Activated CD8-positive, alpha-beta memory T cell treated with anti-CD3 and anti-CD28 coated beads, Interleukin-2, amount 50 U/mL, for 48 hours (primary cell): ENCODE results near the gene ZNHIT2.
A peak's percentile ranks its signal among the peaks of the same experiment; 100 is the strongest.
"Not testable (repeated sequence)": the region's sequence is repeated elsewhere in the genome, so short reads cannot be mapped to it uniquely, and the experiment has no call there.

Experiments used
- DNase-seq: peaks from one replicate; pipeline ENCODE4 v3.0.0-alpha.2; 2020

ZNHIT2 gene

DNA sequence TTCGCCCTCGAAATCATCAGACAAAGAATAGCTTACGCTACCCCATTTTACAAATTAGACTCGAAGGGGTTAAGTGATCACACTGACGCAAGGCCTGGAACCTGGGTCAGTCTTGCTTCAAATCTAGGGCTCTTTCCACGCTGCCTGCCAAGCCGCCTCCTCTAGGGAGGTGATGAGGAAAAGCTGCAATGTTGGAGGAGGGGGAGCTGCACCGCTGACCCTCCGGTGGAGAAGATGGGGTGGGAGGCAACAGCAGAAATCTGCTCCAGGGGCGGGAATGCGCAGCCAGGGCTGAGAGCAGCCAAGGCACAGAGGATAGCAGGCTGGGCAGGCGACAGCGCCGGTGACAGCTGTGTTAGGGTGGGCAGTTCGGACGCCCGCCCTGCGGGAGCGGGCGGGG is 16.2 kb upstream of the ZNHIT2 start:
- DNase-seq, result no peak

DNA sequence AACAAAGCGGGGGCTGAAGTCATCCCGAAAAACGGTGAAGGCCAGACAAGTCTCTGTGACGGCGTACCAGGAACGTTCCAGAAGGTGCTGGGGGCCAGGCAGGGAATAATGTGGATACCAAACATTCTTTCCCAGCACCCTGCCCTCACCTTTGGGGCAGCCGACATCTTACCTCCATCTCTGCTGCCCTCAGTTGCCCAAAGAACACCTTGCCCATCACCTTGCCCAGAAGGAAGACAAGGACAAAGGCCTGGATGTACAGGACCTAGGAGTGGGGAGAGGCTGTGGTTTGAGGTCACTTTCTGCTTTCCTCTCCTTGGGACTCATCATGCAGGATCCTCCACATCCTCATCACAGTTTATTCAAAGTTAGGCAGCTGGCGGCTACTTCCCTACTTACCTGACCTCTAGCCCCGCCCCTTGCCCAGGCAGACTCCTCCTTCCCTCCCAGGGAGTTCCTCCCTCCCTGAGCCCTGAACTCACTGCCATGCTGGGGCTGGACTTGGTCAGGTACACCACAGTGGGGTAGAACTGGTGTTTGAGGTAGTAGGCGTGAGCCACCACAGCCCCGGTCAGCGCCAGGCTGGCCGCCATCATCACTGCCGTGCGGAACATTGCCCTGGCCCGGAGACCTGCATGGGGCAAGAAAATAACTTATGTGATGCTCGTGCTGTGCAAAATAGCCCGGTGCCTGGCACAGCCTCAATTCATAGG is 15.6 kb upstream of the ZNHIT2 start:
- no peak for DNase-seq

DNA sequence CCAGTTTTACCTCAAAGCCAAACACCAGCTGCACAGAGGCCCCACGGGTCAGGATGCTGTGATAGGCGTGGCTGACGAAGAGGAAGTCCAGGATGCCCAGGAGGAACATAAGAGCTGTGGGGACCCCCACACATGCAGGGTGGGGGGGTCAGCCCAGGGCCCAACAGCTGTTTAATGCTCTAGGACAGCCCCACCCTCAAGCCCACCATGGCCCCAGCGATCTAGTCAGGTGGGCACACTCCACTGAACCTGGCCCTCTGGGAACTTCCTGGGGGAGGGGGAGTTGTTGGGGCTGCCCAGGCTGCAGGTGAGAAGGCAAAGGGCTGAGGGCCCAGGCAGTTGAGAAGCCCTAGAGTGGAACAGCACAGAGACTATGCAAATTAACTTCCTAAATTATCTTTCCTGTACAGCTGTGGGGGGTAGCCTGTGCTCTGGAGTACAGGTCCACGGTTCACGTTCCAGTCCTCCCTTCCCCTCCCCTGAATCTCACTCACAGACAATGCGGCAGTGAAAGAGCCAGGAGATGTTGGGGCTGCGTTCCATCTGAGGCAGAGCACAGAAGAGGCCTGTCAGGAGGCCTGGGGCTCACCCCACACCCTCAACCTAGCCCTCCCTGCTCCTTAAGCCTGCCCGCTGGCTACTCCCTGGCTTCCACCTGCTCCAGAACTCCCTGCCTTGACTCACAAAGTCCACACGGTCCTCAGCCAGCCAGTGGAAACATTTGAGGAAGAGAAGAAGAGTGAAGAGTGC is 14.9 kb upstream of the ZNHIT2 start:
- DNase-seq, result no peak

DNA sequence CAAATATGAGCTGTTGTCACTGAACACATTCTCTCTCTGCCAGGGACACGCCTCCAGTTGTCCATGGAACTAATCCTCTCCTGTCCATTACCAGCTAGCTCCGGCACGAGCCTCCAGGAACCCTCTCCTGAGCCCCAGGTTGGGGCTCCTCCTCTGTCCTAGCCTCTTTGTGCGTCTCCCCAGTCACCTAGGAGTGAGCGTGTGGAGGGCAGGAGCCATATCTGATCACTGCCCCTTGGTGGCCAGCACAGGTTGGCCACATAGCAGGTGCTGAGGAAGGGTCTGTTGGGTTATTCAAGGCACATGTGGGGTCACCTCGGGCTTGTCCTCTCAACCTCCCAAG is 14.4 kb upstream of the ZNHIT2 start:
- DNase-seq, result no peak

DNA sequence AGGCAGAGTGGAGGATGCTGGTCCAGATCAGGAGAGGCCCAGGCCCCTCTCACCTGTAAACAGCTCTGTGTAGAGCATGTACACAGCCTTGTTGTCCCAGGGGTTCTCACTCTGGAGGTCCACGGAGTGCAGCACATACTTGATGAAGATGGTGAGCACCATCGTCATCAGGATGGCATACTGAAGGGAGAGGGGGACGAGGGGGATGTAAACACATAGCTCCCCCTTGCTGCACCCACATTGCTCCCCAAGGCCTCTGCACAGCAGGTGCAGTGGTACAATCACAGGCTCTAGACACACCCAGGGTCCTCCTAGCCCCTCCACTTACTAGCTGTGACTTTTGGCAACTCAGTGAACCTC is 13.9 kb upstream of the ZNHIT2 start:
- DNase-seq, result no peak

DNA sequence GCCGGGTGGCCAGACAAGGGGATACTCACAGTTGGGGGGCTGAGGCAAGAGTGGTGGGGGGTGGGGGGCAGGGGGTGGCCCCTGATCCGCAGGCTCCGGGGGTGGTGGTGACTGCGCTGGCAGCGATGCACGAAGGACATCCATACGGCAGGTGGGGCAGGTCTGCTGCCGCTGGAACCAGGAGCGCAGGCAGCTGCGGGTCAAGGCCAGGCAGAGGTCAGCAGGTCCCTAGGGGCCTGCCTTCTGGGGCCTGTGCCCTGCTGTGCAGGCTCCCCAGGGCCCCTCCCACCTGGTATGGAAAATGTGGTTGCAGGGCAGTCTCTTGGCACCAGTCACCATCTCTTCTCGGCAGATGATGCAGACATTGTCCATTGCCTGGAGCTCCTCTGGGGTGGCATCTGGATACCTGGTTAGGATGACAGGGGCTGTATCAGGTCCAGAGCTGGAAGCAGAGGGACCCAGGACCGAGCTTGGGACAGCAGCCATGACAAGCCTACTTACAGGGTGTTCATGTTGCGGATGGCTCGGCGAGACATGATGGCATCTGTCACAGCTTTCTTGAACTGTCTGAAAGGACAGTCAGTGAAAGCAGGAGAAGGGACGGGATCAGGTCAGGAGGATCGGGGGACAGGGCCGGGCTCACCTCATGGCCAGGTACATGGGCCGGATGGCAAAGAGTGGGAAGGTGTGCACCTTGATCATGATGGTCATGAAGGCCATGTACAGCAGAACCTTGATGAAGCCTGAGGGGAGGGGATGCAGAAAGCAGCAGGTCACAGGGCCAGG is 13.3 kb upstream of the ZNHIT2 start:
- DNase-seq, result no peak

DNA sequence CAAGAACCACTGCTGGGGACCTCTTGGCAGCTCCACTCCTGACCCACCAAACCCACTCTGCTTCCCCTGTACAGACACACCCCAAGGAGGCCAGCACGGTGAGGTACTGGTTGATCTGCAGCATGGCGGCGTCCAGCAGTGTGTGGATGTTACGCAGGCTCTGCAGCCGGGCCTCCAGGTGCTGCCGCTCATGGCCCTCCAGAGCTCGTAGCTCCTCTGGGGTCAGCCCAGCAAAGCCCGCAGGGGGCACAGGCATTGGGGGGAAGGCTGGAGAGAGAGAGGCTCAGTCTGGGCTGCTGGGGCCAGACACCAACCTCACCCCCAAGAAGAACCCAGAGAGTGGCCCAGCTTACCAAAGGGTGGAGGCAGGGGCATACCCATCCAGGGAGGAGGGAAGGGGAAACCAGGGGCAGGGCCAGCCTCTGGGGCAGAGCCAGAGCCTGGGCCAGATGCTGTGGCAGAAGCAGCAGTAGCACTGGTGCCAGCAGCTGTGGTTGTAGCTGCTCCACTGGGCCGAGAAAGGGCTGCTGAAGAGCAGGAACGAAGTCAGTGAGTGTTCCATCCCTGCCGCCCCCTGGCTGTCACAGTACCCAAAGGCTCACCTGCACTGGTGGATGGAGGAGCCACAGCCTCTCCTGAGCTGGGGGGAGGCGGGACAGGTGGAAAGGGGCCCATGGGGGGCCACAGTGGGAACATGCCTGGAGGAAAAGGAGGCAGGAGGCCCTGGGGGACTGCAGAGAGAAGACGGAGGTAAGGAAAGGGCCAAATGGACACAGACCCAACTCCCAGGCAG is 12.3 kb upstream of the ZNHIT2 start:
- DNase-seq, result no peak

DNA sequence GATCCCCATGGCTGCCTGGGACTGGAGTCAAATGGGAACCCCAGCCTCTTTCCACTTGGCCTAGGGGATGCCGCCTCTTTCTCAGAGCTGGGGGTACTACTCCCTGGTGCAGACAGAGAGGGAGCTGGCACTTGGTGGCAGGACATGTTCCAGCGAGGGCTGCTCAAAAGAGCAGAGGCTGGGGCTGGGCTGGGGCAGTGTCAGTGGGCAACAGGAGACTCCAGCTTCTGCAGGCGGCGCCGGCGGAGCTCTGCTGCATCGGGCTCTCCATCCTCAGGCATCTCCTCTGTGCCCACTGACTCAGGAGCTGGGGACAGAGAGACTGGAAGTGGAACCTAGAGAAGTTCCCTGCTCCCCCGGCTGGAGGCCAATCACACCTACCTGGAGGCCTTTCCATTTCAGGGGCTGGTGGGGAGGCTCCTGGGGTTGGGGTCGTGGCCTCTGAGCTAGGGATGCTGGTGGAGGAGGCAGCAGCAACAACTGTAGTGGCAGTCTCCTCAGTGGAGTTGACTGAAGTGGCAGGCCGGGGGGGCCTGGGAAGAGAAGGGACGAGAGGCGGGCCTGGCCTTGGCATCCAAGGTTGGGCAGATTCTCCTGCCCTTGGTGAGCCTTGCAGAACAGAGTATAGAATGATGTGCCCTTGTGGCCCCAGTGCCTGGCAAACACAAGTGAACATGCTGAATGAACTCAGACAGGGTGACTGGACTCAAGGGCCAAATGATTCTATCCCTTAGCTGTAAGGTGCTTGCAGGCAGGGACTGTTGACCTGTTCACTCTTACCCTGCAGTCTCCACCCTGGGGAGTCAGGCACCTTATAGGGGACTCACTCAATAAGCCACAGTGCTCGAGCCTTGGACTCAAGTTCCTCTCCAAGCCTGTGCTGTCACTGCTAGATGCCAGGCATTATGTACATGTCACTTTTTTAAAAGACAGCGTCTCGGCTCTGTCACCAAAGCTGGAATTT is 11.0 kb upstream of the ZNHIT2 start:
- no peak for DNase-seq

DNA sequence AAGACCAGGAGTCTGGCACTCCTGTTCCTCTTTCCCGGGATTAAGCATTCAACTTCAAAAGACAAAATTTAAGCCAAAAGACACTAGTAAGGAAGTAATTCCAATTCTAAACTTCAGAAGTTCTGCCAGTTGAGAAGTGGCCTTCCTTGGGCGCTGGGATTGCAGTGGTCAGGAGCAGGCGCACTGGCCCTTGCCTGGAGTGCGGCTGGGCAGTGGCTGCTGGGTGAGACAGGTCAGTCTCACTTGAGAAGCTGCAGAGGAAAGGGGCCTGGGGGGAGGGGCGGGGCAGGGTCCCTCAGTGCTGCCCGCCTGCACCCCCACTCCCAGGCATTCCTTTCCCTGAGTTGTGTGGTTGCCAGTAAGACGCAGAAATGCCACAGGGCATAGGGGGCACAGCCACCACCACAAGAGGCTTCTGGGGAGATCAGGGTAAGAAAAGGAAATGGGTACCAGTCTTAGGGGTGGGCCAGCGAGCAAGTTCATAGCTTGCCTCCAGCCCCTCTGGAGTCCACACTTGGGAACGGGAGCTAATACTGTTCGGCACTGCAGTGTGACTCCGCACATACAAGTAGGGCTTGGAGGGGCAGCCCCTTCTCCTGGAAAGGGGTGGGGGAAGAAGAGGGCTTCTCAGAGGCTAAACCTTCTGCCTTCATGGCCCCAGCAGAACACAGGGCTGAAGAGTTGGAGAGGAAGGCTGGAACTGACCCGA is 10.1 kb upstream of the ZNHIT2 start:
- no peak for DNase-seq

DNA sequence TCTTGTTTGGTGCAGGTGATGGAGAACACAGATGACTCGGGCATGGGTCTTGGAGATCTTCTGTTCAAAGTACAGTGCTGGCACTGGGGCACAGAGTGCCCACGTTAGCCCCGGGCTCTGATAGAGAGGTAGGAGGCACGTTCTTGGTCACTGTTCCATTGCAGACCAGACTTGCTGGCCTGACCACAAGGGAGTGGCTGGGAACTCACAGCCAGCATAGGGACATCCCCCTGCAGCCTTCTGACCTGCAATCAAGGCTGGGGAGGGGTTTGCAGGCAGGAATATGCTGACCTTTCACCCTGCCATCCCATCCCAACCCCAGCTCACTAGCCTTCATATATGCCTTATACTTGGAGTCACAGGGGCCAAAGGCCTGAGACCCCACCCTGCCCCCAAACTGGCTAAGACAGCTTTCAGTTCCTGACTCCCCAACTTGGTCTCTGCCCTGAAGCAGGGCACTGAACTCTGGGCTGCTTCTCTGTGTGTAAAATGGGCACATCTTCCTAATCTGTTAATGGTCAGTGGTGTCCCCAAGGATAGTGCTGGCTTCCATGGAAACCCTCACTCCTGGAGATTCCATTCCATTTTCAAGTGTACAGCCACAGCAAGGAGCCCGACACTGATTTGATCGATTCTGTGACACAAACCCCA is 9.2 kb upstream of the ZNHIT2 start:
- DNase-seq, result no peak

DNA sequence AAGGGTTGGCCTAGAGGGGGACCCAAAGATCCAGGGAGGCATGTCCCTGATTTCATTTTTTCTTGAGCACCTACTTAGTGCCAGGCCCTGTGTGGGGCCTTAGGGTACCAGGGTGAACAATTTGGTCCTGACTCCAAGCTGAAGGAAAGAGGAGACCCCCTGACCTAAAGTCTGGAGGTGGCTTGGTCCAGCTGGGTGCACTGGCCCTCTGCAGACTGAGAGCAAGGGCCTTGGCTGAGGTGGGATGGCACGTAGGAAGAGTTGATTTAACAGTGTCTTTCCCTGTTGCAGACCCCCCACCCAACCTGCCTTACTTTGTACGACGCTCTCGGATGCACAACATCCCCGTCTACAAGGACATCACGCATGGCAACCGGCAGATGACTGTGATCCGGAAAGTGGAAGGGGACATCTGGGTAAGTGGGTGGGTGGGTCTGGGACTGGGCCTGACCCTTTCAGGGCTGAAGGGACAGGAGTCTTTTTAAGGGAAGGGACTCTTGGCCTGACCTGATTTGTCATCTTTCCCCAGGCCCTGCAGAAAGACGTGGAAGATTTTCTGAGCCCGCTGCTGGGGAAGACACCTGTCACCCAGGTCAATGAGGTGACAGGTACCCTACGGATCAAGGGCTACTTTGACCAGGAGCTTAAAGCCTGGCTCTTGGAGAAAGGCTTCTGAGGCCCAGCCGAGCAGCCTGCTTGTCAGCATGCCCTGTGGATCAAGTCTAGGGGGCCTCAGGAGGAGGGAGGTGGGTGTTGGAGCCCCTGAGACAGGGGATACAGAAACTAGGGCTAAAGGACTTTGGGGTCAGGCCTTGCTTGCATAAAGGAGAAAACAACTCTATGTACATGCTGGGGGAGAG is 7.9 kb upstream of the ZNHIT2 start:
- no peak for DNase-seq

DNA sequence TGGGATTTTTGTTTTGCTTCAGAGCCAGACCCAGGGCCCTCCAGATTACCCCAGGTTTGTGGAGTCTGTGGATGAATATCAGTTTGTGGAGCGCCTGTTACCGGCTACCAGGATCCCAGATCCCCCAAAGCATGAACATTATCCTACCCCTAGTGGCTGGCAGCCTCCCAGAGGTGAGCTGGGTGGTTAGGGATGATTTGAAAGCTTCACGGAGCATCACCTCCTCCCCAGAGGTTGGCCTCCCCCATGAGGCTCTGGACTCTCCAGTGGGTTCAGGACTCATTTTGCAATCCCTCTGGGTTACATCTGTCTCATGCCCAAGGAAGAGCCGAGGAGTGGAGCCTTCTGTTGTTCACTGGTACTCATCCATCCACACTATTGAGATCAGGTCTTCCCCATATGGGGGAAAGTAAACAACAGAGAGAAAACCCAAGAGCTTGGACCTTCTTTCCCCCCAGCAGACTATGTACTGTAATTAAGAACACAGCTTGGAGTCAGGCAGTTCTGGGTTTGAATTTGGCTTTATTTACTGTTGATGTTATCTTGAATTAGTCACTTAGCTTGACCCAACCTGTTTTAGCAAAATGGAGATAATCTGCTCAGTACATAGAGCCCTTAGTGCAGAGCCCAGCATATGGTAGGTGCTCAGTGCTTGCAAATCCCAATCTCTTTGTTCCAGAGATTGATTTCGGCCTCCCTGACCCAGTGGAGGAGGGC is 7.1 kb upstream of the ZNHIT2 start:
- no peak for DNase-seq

DNA sequence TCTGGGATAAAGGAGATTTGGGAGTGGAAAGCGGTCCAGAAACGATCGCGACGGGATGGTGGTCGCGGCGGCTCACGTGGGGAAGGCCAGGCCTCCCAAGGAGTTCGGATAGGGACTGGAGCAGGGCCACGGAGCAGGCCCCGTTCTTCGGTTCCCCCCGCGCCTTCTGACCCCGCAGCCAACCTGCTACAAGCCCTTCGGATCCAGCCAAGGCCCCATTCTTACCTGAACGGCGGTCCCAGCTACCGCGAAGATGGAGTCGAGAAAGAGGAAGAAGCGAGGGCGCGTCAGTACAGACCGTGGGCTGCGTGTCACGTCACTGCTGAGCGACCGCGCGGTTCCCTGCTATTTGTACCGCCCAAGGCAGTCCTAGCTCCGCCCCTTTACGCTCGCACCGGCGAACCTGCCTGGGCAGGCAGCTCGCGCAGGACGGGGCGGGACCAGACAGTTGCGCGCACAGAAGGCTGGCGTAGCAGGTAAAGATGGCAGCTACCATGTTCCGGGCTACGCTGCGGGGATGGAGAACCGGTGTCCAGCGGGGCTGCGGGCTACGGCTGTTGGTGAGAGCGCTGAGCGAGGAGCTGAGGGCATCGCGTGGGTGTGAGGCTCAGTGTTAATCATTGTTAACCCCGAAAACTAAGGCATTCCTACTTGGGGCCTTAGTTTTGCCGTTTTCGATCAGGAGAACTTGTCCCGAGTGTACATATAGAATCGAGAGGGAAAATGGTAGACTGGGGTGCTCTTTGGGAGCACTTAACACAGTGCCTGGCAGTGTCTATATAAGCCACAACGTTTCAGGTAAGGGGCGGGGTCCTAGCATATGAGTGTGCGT is 4.6 kb upstream of the ZNHIT2 start, which contains the start of the genes FAU and MRPL49:
TSS of gene FAU (minus strand) at position 270 of the 832 bp plus-strand sequence. CDS start 321 bp downstream, outside the sequence.
TSS of gene MRPL49 (plus strand) at position 457 of the 832 bp plus-strand sequence. CDS start at position 483, 26 bp downstream.
- DNase-seq, result peak; percentile 98

DNA sequence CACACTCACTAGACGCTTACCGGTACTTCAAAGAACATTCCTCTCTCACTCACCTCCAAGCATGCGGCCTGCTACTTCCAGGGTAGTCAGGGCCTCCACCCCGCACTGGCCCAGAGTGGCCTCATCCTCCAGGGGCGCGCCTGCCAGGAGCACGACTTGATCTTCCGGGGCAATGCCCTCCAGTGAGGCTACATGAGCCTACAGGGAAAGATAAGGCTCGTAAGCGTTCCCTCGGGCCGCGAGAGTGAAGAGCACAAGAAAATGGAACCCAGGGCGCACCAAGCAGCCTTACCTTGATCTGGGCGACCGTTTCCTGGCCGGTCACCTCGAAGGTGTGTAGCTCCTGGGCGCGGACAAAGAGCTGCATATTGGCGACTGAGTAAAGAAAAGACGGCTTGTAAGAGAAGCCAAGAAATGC is 4.0 kb upstream of the ZNHIT2 start:
- no peak for DNase-seq

DNA sequence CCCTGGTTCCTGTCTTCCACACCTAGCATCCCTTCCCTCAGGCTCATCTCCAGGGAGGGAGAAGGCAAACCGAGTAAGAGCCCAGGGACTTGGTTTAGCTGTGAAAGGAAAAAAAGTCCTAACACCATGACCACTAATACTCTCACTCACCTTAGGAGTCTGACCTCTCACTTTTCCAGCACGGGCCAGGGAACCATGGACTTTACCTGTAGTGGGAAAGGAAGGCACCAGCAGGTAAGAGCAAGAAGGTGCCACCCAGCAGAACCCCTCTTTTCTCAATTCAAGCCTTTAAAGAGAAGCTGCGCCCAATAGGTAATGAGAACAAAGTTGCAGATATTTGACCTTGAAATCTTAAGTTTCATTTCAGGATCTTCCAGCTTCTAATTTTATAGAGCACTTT is 3.3 kb upstream of the ZNHIT2 start:
- no peak for DNase-seq

DNA sequence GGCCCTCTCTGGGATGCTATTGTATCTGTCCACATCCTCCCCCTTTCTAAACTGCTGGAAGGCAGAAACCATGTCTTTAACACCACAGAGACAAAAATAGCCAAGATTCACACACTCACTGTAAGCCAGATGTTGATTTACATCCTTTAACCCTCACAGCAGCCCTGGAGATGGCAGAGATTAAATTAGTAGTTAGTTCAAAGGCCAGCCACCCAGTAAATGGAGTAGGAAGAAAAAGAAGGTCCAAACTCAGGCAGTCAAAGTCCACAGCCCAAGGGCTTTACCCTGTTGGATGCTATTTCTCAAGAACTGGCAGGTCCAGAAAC is 2.1 kb upstream of the ZNHIT2 start:
- DNase-seq, result no peak

DNA sequence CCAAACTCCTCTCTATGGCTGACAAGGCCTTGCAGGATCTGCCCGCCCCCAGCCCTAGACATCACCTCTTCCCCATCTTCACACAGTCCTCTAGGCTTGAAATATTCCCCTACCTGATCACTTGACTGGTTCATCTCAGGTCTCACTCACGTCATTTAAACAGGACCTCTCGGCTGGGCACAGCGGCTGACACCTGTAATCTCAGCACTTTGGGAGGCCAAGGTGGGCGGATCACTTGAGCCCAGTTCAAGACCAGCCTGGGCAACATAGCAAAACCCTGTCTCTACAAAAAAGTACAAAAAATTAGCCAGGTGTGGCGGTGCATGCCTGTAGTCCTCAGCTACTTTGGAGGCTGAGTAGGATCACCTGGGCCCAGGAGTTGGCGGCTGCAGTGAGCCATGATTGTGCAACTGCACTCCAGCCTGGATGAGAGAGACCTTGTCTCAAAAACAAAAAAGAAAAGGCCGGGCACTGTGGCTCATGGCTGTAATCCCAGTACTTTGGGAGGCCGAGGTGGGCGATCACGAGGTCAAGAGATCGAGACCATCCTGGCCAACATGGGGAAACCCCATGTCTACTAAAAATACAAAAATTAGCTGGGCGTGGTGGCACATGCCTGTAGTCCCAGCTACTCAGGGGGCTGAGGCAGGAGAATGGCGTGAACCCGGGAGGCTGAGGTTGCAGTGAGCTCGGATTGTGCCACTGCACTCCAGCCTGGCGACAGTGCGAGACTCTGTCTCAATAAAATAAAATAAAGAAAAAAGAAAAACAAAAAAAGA is 1.6 kb upstream of the ZNHIT2 start:
- not testable (repeated sequence) for DNase-seq
